ENCODE results near the gene EFL1.

DNA sequence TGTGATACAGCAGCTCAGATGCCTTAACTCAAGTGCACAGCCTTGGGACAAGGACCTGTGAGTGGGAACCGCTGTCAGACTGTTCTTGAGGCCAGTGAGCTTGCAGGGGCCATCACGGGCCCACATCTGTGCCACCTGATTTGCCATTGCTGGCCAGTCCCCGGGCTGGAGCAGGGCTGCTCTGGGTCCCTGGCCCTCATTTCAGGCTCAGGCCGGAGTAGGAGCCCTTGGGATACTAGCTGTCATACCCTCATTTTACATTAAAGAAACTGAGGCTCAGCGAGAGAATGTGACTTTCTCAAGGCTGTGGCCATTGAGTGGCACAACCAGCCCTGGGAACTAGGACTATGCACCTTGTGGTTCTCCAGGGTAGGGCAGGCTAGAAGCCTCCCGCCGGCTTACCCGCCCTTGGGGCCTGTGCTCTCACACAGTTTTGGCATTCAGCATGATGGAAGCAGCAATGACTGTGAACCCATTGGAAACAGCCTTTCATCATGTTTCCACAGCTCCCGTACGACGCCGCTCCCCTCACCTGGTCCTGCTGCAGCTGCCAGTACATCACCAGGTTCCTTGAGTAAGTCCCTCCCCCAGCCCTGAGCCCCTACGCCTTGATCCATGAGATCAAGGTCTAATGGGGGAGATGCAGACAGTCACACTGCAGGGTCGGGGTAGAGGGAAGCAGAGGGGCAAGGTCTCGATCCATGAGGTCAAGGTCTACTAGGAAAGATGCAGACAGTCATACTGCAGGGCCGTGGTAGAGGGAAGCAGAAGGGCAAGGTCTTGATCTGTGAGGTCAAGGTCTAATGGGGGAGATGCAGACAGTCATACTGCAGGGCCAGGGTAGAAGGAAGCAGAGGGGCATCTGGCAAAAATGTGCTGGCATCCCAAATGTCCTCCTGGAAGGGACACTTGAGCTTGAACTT is 44.5 kb upstream of the EFL1 start:
- TF ChIP-seq, protein P1, sequence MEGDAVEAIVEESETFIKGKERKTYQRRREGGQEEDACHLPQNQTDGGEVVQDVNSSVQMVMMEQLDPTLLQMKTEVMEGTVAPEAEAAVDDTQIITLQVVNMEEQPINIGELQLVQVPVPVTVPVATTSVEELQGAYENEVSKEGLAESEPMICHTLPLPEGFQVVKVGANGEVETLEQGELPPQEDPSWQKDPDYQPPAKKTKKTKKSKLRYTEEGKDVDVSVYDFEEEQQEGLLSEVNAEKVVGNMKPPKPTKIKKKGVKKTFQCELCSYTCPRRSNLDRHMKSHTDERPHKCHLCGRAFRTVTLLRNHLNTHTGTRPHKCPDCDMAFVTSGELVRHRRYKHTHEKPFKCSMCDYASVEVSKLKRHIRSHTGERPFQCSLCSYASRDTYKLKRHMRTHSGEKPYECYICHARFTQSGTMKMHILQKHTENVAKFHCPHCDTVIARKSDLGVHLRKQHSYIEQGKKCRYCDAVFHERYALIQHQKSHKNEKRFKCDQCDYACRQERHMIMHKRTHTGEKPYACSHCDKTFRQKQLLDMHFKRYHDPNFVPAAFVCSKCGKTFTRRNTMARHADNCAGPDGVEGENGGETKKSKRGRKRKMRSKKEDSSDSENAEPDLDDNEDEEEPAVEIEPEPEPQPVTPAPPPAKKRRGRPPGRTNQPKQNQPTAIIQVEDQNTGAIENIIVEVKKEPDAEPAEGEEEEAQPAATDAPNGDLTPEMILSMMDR (IDR thresholded peaks at IDR 0.05; ENCODE audit: extremely low read depth in 1 of 2, insufficient read depth in 1 of 2, low read depth in 1 of 2, low read length in 2 of 2), result no peak
- TF ChIP-seq POLR2AphosphoS5 (IDR thresholded peaks at IDR 0.05; ENCODE audit: insufficient read depth, low read depth, low read length), result no peak
- TF ChIP-seq, protein P2, sequence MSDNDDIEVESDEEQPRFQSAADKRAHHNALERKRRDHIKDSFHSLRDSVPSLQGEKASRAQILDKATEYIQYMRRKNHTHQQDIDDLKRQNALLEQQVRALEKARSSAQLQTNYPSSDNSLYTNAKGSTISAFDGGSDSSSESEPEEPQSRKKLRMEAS (IDR thresholded peaks at IDR 0.05; ENCODE audit: insufficient read depth, insufficient read length), result no peak

Measured in endothelial cell of umbilical vein (primary cell).